DND-41 (cell line): Measurements from ENCODE around the gene BCAN.
A peak's percentile ranks its signal among the peaks of the same experiment; 100 is the strongest.

ENCODE experiments used
- ATAC-seq: fragments of 200-7000 bp; cut with Tn5 transposase; 3 replicates; pipeline ENCODE4 v1.9.1; 2021; ENCODE audit warnings: low read depth; ENCODE audit not compliant: insufficient read depth
- DNase-seq: peaks from one replicate; pipeline ENCODE4 v3.0.0-alpha.2; 2020
- H2AFZ ChIP-seq: 2 replicates; pipeline ENCODE4 v1.6.0; 2012; ENCODE audit warnings: low read depth, low read length
- H3K27ac ChIP-seq: 2 replicates; pipeline ENCODE4 v1.5.1; 2012; ENCODE audit warnings: low read length, inconsistent platforms
- H3K27me3 ChIP-seq: fragments of 200-600 bp; sonication (generic); 2 replicates; pipeline ENCODE4 v1.6.0; 2012; ENCODE audit warnings: low read length, mild to moderate bottlenecking, inconsistent platforms; ENCODE audit not compliant: insufficient read depth, poor library complexity
- H3K36me3 ChIP-seq: 2 replicates; pipeline ENCODE4 v1.5.1; 2012; ENCODE audit warnings: low read length, inconsistent platforms; ENCODE audit not compliant: insufficient read depth
- H3K4me1 ChIP-seq: 2 replicates; pipeline ENCODE4 v1.5.1; 2012; ENCODE audit warnings: mild to moderate bottlenecking, low read length; ENCODE audit not compliant: insufficient read depth
- H3K4me2 ChIP-seq: 2 replicates; pipeline ENCODE4 v1.6.0; 2012; ENCODE audit warnings: mild to moderate bottlenecking, moderate library complexity, low read length, inconsistent platforms; ENCODE audit not compliant: insufficient read depth
- H3K4me3 ChIP-seq, 2 experiments: fragments of 200-600 bp in 1 of 2; shearing (Covaris generic) in 1 of 2; 2 replicates each; pipeline ENCODE4 v1.5.1; 2012 to 2016; ENCODE audit warnings: inconsistent platforms in 2 of 2, low read length in 2 of 2, mild to moderate bottlenecking in 2 of 2, low read depth in 1 of 2, moderate library complexity in 1 of 2
- H3K79me2 ChIP-seq: 2 replicates; pipeline ENCODE4 v1.6.0; 2012; ENCODE audit warnings: low read length, inconsistent platforms; ENCODE audit not compliant: insufficient read depth
- H3K9ac ChIP-seq: 2 replicates; pipeline ENCODE4 v1.6.0; 2012; ENCODE audit warnings: low read depth, mild to moderate bottlenecking, inconsistent platforms, low read length, moderate library complexity
- H3K9me3 ChIP-seq: 2 replicates; pipeline ENCODE4 v1.5.1; 2012; ENCODE audit warnings: low read length, moderate library complexity, mild to moderate bottlenecking, inconsistent platforms; ENCODE audit not compliant: insufficient read depth, severe bottlenecking
- H4K20me1 ChIP-seq: 2 replicates; pipeline ENCODE4 v1.6.0; 2012; ENCODE audit warnings: low read length; ENCODE audit not compliant: insufficient read depth
- CTCF ChIP-seq: IDR thresholded peaks from 2 replicates; pipeline ENCODE4 v1.5.1; 2012; ENCODE audit warnings: borderline replicate concordance, low read length, moderate library complexity, mild to moderate bottlenecking; ENCODE audit not compliant: poor library complexity, severe bottlenecking; ENCODE audit errors: extremely low read depth
- EZH2 ChIP-seq: IDR thresholded peaks from 3 replicates; pipeline ENCODE4 v1.6.1; 2012; ENCODE audit warnings: borderline replicate concordance, low read depth, mild to moderate bottlenecking, moderate library complexity, low read length, inconsistent platforms; ENCODE audit not compliant: severe bottlenecking

The BCAN gene, protein sequence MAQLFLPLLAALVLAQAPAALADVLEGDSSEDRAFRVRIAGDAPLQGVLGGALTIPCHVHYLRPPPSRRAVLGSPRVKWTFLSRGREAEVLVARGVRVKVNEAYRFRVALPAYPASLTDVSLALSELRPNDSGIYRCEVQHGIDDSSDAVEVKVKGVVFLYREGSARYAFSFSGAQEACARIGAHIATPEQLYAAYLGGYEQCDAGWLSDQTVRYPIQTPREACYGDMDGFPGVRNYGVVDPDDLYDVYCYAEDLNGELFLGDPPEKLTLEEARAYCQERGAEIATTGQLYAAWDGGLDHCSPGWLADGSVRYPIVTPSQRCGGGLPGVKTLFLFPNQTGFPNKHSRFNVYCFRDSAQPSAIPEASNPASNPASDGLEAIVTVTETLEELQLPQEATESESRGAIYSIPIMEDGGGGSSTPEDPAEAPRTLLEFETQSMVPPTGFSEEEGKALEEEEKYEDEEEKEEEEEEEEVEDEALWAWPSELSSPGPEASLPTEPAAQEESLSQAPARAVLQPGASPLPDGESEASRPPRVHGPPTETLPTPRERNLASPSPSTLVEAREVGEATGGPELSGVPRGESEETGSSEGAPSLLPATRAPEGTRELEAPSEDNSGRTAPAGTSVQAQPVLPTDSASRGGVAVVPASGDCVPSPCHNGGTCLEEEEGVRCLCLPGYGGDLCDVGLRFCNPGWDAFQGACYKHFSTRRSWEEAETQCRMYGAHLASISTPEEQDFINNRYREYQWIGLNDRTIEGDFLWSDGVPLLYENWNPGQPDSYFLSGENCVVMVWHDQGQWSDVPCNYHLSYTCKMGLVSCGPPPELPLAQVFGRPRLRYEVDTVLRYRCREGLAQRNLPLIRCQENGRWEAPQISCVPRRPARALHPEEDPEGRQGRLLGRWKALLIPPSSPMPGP

GRCh38 chr1:156641761-156642264, at the start of gene BCAN:
Gene BCAN, plus strand, starts transcription at chr1:156642117. Its CDS starts 3,938 bp downstream, at chr1:156646055.
- Histone ChIP-seq H3K27me3 (peaks cover 14% of the 10 kb centered on the region), H4K20me1 (no peaks in the 10 kb centered on the region; the same call in 1 of the 2 replicates), H3K9ac (no peak within 1 kb of the TSS), H3K4me1 (peaks cover 12% of the 10 kb centered on the region), H3K79me2 (no peaks in the 10 kb centered on the region), H3K4me2 (no peak within 1 kb of the TSS), H3K4me3 (no peak within 1 kb of the TSS), H3K27ac (no peak within 1 kb of the TSS), H2AFZ (no peak within 1 kb of the TSS), H3K36me3 (no peaks in the 10 kb centered on the region), H3K9me3 (no peaks in the 10 kb centered on the region)
- no peak for DNase-seq
- ATAC-seq = no peak
- TF ChIP-seq EZH2 (no peak), CTCF (no peak)

DNA sequence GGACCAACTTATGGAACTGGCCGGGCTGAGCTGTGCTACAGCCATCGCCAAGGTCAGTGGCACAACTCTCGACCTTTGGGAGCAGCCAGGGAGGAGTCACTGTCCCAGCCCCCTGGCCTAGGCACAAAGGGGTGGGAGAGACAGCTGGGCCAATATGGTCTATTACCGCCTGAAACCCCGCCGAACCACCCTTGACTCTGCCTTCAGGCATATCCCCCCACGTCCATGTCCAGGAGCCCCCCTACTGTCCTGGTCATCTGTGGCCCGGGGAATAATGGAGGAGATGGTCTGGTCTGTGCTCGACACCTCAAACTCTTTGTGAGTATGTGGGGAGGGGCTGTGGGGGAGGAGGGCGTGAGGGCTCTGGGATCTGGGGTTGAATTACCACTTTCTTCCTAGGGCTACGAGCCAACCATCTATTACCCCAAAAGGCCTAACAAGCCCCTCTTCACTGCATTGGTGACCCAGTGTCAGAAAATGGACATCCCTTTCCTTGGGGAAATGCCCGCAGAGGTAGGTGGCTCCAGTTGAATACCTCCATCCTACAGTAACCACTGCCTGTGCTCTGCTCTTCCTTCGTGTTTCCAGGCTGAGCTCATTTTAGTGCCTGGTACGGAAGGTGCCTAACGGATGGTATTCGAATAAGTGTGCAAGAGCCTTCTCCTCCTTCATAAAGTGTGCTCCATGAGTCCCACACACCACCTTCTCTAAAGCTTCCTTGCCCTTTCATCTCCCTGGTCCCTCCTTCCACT, 49.6 kb upstream of the BCAN start:
- Histone ChIP-seq H3K9ac (peak overlapping the region; percentile 95), H4K20me1 (peaks cover 8% of the 10 kb centered on the region; the same call in 1 of the 2 replicates), H3K36me3 (peaks cover 49% of the 10 kb centered on the region), H3K27me3 (no peaks in the 10 kb centered on the region), H3K79me2 (peaks cover 23% of the 10 kb centered on the region), H3K4me3 (peak overlapping the region; percentile 68 to 77; a peak in 3 of 4 replicates), H2AFZ (peak overlapping the region; percentile 97), H3K27ac (peak overlapping the region; percentile 96), H3K4me2 (peak overlapping the region; percentile 92), H3K4me1 (peaks cover 30% of the 10 kb centered on the region), H3K9me3 (no peaks in the 10 kb centered on the region)
- DNase-seq (no peak), ATAC-seq (peak; percentile 12; the same call in 2 of the 3 replicates)
- TF ChIP-seq CTCF (no peak), EZH2 (no peak)

GRCh38 chr1:156592910-156593660, 48.8 kb upstream of the BCAN start:
- H3K27ac ChIP-seq = peak overlapping the region; percentile 96

More at GRCh38 chr1:156592910-156593660, 48.8 kb upstream of the BCAN start:
- Histone ChIP-seq H3K9ac (peak overlapping the region; percentile 95), H2AFZ (no peak overlapping the region), H3K4me3 (peak overlapping the region in 1 of 2 experiments; percentile 77; a peak in 2 of 4 replicates), H3K9me3 (no peaks in the 10 kb centered on the region), H3K36me3 (peaks cover 57% of the 10 kb centered on the region), H3K79me2 (peaks cover 24% of the 10 kb centered on the region), H3K27me3 (no peaks in the 10 kb centered on the region), H3K4me2 (peak overlapping the region; percentile 92), H3K4me1 (peaks cover 30% of the 10 kb centered on the region), H4K20me1 (peaks cover 13% of the 10 kb centered on the region; the same call in 1 of the 2 replicates)
- TF ChIP-seq CTCF (no peak), EZH2 (no peak)
- peak; percentile 30 for ATAC-seq
- DNase-seq = peak; percentile 40
